Measurements from ENCODE around the gene KLRK1.

Gene KLRK1

DNA sequence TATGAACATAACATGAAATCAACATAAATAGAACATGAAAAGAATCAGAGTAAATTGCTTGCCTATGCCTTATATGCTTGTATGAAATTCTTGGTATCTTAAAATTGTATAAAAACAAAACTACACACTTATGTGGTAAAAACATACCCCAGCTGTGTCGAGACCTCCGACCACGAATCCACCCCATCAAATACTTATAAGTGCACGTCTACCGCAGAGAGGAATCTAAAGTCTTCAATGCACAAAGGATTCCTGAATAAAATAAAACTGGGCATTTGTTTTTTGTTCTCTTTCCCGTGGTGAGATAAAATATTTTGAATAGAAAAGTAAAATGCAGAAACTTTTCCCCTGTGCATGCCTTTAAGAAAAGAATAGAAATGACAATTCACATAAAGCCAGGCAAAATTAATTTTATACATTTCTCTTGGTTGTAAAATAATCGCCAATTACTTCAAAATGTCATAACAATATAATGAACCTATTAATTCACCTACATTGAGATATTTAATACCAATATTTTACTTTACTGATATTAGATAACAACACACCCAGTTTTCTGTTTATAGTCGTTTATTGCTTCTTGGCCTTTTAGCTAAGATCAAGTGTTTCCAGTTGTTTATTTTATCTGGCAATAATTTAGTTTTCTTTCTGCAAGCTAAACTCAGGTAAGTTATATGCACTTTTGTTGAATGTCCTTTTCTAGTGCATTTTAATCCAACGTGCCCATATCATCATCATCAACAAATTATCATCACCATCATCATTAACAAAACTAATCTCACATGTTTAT, 1.0 kb downstream of the KLRK1 start:
- no peak for TF ChIP-seq GATA3 (IDR thresholded peaks at IDR 0.05; ENCODE audit: low read depth, low read length)
- TF ChIP-seq GATA2 (IDR thresholded peaks at IDR 0.05; ENCODE audit: low read depth, low read length): no peak

DNA sequence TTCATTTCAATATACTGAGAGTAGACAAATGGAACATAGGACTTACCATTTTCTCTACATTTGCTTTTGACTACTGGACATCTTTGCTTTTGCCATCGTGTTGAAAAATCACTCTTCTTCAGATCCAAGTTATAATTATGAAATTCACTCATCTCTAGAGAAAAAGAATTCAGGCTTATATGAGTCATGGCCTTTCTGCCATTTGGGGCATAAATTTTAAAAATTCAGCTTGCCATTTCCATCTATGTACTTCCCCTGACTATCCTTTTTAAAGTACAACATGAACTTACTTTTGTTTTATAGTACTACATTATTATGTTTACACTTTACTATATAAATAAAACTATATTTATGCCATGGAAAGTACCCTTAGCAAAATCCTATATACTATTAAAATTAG, 3.0 kb downstream of the KLRK1 start:
- TF ChIP-seq GATA3 (IDR thresholded peaks at IDR 0.05; ENCODE audit: low read depth, low read length): no peak
- TF ChIP-seq GATA2 (IDR thresholded peaks at IDR 0.05; ENCODE audit: low read depth, low read length): no peak

DNA sequence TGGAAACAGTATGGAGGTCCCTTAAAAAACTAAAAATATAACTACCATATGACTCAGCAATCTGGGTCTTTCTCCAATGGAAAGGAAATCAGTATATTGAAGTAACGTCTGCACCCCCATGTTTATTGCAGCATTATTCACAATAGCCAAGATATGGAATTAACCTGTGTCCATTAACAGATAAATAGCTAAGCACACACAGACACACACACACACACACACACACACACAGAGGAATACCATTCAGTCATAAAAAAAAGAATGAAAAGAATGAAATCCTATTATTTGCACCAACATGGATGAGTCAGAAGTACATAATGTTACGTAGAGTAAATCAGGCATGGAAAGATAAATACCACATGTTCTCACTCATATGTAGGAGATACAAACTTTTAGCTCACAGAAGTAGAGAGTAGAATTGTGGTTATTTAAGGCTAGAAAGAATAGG, 4.7 kb downstream of the KLRK1 start:
- TF ChIP-seq GATA2 (IDR thresholded peaks at IDR 0.05; ENCODE audit: low read depth, low read length) (no peak), GATA3 (IDR thresholded peaks at IDR 0.05; ENCODE audit: low read depth, low read length) (no peak)

DNA sequence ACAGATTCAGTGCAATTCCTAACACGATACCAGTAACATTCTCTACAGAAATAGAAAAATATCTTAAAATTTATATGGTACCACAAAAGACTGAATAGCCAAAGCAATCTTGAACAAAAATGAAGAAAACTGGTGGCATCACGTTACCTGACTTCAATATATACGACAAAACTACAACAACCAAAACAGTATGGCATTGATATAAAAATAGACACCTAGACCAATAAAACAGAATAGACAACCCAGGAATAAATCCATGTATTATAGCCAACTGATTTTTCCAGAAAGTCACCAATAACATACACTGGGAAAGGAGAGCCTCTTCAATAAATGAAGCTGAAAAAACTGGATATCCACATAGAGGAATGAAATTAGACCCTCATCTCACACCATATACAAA, 5.7 kb downstream of the KLRK1 start:
- TF ChIP-seq GATA3 (IDR thresholded peaks at IDR 0.05; ENCODE audit: low read depth, low read length) (no peak), GATA2 (IDR thresholded peaks at IDR 0.05; ENCODE audit: low read depth, low read length) (no peak)

DNA sequence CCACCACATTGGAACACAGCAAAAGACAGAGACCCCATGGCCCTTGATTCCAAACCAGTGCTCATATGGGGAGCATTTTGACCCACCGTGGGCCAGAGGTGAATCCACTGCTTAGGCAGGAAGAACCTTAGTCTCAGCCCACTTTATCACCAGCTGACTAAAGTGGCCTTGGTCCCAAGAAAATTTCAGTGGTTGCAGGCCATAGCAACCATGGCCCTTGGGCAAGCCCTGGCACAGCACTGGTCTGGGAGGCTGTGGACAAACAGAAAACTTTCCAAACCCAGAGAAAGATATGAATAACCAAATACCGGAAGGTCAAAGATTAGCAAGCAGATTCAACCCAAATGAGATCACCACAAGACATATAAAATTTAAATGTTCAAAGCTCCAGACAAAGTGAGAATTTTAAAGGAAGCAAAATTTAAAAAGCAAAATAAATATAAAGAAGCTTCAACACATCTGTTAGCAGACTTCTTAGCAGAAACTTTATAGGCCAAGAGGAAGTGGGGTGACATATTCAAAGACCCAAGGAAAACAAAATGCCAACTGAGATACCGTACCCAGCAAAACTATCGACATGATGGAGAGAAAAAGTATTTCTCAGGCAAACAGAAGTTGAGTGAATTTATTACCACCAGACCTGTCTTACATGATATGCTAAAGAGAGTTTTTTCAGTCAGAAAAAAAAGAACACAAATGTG, 7.8 kb downstream of the KLRK1 start:
- no peak for TF ChIP-seq GATA2 (IDR thresholded peaks at IDR 0.05; ENCODE audit: low read depth, low read length)
- no peak for TF ChIP-seq GATA3 (IDR thresholded peaks at IDR 0.05; ENCODE audit: low read depth, low read length)

DNA sequence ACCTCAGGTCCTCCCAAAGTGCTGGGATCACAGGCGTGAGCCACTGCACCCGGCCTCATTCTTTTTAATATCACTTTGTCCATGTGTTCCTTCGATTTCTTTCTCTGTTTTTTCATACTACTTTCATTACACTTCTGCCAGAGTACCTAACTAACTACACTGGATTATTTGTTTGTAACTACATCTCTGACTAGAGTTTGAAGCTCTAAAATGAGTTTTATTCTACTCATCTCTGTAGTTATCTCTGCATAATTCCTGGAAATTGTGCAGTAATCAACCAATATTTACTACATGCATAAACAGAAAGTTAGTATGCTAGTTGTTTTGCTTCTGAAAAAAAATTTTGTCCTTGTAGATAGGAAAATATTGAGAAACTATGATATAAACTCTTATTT, 15.2 kb downstream of the KLRK1 start:
- TF ChIP-seq GATA3 (IDR thresholded peaks at IDR 0.05; ENCODE audit: low read depth, low read length) (no peak), GATA2 (IDR thresholded peaks at IDR 0.05; ENCODE audit: low read depth, low read length) (no peak)

DNA sequence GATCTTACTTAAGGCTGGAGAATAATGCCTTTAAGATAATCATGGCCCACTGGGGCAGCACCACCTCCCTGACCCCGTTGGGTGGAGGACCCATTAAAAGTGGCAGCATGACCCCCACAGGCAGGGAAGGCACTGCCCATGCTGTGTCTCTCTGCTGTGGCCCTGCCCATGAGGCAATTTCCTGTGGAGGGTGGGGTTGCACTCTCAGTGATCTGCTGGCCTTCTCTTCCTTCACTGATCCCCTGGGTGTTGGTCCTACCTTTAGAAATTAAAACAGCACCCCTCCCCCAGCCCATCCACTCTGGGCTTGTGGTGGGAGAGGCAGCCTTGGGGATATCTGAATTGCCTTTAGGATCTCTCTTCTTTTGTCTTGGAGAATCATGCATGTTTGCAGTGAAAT, 17.3 kb downstream of the KLRK1 start:
- TF ChIP-seq GATA2 (IDR thresholded peaks at IDR 0.05; ENCODE audit: low read depth, low read length) (no peak), GATA3 (IDR thresholded peaks at IDR 0.05; ENCODE audit: low read depth, low read length) (no peak)

DNA sequence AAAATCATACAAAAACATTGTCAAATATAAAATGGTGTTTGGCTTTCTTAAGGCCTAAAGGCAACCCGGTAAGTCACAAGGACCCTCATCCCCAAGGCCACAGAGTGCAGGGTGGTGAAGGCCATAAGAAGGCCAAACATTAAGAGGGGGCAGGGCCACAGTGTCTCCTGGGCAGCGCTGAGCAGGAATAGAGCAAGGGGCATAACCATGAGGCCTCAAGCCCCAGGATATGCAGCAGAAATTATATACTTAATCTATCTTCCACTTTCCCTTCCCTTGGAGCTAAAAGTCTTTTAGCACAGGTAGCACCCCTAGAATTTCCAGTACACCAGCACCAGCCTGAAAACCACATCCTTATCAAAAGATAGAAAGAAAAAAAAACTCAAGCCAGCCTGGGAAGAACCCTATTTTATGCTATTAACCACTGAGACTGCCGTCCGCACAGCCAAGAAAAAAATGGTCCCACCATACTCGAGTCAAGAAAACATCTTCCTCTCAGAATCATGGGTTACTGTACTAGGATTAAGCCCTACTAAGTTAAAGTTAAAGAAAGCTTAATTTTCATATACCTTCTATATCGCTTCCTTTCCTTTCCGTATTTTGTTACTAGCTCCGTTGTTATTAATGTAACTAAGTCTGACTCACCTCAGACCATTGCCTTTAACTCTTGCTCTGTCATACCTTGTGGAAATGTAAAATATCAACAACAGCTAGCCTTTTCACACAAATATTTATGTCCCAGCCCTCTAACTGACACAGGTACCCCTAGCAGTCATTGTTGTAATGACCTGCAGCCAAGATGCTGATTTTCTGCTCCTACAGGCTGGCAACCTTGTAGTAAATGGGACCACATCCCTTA, 20.1 kb downstream of the KLRK1 start:
- TF ChIP-seq GATA2 (IDR thresholded peaks at IDR 0.05; ENCODE audit: low read depth, low read length) (no peak), GATA3 (IDR thresholded peaks at IDR 0.05; ENCODE audit: low read depth, low read length) (no peak)

DNA sequence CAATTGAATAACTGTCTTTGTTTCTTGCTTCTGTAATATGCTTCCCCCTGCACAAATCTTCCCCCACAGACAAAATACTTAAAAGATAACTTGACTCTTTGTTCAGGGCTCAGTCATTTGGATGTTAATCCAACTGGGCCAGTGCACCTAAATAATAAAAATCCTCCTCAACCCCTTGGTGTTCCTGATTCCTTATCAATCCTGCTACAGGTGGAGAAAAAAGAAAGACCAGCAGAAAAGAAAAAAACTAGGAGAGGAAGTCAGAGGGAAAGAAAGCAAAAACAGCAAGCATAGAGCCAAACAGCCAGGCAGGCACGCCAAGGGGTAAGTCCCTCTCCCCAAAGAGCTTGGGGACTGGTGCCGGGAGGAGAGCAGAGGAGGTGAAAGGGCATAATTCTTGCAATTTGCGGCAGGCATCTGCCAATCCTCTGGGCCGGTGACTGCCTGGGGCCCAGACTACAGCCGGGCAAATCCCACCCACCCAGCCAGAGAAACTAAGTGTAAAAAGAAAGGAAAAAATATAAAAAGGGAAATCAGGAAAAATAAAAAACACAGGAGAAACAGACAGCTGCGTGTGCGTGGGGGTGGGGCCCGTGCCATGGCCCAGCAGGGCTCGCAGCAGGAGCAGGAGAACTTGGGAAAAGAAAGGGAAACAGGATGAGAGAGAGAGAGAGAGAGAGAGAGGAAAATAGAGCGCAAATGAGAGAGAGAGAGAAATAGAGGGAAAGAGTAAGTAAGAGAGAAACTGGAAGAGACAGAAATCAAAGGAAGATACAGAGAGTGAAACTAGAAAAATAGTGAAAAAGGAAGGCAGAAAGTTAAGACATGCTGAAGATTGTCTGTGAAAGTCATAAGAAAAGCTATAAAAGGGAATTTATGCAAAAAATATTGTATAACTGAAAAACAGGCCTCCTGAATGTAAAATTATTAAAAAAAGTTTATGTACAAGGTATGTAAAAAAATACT, 21.4 kb downstream of the KLRK1 start:
- TF ChIP-seq GATA3 (IDR thresholded peaks at IDR 0.05; ENCODE audit: low read depth, low read length): no peak
- no peak for TF ChIP-seq GATA2 (IDR thresholded peaks at IDR 0.05; ENCODE audit: low read depth, low read length)

DNA sequence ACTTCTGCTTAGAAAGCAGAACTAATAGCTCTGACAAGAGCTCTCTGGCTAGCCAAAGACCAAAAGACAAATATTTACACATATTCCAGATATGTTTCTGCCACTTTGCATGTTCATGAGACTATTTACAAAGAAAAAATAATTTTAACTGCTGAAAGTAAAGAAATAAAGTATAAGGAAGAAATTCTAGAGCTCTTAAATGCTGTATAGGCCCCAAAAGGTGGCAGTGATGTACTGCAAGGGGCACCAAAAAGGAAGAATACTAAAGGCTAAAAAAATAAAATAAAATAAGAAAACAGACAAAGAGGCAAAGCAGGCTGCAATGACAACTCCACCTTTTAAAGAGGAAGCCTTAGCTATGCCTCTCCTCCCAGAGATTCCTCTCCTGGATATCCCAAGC, 23.0 kb downstream of the KLRK1 start:
- no peak for TF ChIP-seq GATA3 (IDR thresholded peaks at IDR 0.05; ENCODE audit: low read depth, low read length)
- no peak for TF ChIP-seq GATA2 (IDR thresholded peaks at IDR 0.05; ENCODE audit: low read depth, low read length)

DNA sequence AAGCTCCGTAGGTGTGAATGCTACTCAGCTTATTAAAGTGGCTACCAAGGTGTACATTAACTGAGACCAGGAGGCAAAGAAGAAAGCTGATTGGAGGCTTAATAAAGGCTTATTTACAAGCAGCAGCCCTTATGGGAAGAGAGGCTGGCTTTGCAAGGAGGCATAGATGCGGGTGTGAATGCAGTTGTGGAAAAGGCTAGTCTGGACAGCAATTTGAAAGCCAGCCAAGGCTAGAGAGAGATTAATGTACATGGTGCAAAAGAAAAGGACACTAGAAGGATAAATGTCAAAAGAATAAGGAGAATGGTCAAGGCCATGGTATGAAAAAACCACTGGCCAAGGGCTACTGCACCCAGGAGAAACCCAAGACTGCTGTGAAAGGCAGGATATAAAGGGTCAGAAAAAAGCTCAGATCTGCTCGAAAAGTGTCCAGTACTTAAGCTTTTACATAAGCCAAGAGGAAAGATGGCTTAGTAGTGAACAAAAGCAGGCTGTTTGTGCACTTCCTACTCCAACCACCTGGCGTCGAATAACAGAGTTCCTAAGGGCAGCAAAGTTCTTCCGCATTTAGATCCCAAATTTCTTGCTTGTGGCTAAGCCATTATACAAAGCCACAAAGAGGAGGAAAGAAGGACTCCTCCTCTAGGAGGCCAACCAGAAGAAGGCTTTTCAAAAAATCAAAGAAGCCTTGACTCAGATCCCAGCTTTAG, 24.0 kb downstream of the KLRK1 start:
- TF ChIP-seq GATA2 (IDR thresholded peaks at IDR 0.05; ENCODE audit: low read depth, low read length) (no peak), GATA3 (IDR thresholded peaks at IDR 0.05; ENCODE audit: low read depth, low read length) (no peak)

DNA sequence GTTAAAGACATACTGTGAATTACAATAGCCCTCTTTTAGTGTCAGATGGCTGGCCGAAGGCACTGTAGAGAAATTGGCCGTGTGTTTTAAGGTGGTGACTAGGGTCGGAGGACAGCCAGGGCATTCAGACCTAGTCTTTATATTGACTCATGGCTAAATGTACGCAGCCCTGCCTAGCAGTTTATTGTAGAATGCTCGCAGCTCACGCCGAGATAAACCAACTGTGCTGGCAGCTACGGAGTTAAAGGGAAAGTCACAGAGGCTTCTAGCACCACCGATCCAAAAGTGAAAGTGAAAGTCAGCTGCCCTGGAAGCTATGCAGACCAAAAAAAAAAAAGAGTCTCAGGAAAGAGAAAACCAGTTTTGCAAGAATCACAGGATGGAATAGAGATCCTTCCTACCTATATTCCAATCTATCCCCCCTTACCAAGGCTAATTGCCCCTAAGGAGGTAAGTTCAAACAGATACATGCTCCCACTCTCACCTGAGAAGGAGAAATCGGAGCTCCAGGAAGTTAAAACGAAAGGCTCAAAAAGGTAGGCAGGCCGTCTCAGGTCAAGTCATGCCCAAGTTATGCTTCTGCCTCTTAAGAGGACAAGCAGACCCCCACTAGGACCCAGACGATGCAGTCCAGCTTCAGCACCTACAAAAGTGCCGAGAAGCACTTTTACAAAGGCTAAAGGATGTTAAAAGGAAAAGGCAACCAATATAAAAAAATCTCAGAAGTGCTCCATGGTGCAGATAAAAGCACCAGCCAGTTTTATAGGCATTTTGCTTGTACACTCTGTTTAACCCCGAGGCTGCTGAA, 24.8 kb downstream of the KLRK1 start:
- TF ChIP-seq GATA2 (IDR thresholded peaks at IDR 0.05; ENCODE audit: low read depth, low read length): no peak
- TF ChIP-seq GATA3 (IDR thresholded peaks at IDR 0.05; ENCODE audit: low read depth, low read length): no peak
